ENCODE measurements around the gene ERBB4. TPM values are rescaled to one million over a fixed set of nuclear protein-coding genes. Genes with fewer than 3 reads are reported as not detected.

Gene ERBB4
- total RNA-seq, 2 experiments from 2014 or later: not detected

DNA sequence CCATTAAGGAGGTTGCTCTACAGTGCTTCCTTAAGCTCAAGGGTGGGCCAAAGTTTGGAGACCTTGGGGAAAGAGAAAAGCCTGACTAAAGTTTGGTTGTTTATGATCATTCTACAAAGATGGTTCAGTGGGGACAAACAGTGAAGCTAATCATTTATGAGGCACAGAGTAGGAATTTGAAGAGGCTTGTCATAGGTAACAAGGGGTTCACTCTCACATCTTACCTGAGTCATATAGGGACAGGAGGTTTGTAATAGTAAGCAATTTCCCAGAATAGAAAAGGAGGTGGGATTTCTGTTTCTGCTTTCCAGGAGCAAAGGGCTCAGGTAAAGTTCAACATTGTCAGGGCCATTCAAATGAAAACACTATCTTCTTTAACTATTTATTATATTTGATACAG lies 1194.3 kb downstream of the ERBB4 start:
- TF ChIP-seq, protein P1, sequence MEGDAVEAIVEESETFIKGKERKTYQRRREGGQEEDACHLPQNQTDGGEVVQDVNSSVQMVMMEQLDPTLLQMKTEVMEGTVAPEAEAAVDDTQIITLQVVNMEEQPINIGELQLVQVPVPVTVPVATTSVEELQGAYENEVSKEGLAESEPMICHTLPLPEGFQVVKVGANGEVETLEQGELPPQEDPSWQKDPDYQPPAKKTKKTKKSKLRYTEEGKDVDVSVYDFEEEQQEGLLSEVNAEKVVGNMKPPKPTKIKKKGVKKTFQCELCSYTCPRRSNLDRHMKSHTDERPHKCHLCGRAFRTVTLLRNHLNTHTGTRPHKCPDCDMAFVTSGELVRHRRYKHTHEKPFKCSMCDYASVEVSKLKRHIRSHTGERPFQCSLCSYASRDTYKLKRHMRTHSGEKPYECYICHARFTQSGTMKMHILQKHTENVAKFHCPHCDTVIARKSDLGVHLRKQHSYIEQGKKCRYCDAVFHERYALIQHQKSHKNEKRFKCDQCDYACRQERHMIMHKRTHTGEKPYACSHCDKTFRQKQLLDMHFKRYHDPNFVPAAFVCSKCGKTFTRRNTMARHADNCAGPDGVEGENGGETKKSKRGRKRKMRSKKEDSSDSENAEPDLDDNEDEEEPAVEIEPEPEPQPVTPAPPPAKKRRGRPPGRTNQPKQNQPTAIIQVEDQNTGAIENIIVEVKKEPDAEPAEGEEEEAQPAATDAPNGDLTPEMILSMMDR (conservative IDR thresholded peaks at IDR 0.05; ENCODE audit: low read length): no peak
- no peak for TF ChIP-seq EZH2phosphoT487 (IDR thresholded peaks at IDR 0.05; ENCODE audit: borderline replicate concordance, low read depth, low read length)

DNA sequence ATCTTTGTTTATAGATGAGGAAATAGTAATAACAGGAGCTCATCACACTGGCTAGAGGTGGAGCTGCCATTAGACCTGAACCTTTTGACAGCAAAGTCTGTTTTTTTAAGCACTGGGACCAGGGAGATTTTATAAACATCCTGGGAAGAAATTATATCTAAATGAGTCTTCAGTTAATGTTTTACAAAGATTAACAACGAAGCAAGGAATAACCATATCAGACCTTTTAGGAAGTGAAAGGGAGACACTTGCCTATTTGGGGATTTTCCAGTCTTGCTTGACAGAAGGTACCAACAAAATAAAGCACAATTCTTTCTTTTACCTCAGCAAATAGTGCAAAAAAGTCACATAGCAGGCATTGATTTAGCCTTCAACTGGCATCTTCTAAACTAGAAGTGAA lies 1205.2 kb downstream of the ERBB4 start:
- Histone ChIP-seq H3K9me2 (ENCODE audit: insufficient read depth, low read length) (no peaks in the 10 kb centered on the region), H3K79me2 (ENCODE audit: insufficient read depth, low read depth, low read length) (no peaks in the 10 kb centered on the region), H3K36me3 (ENCODE audit: insufficient read depth, low read length) (no peaks in the 10 kb centered on the region), H3K27ac (ENCODE audit: low read depth, low read length, poor library complexity, severe bottlenecking) (no peak overlapping the region), H4K20me1 (ENCODE audit: insufficient read depth, low read length) (no peaks in the 10 kb centered on the region), H3K4me3 (ENCODE audit: low read depth, low read length, poor library complexity, severe bottlenecking) (no peak overlapping the region), H2AFZ (ENCODE audit: low read length) (0 out of 2 replicates have a peak overlapping the region, but pooled peaks have one; percentile 20), H3K4me1 (ENCODE audit: insufficient read depth, low read length, poor library complexity, severe bottlenecking) (no peaks in the 10 kb centered on the region), H3K4me2 (ENCODE audit: low read length) (no peak overlapping the region), H3K9me3 (ENCODE audit: low read length) (no peaks in the 10 kb centered on the region)
- BruUV-seq (replicated peaks): no TSS peak
- no peak for DNase-seq (ENCODE audit: low spot score)
- ChIA-PET CTCF (ENCODE audit: unreplicated experiment) (no interaction called here), POLR2A (interaction anchor here (0.9 to 1.0 kb wide), 2 partner anchors 14 to 35 kb away, joined by 4 to 5 read pairs; no protein-coding TSS in a partner anchor)
- TF ChIP-seq, protein P1 (conservative IDR thresholded peaks at IDR 0.05; ENCODE audit: low read length): no peak
- TF ChIP-seq EZH2phosphoT487 (IDR thresholded peaks at IDR 0.05; ENCODE audit: borderline replicate concordance, low read depth, low read length): no peak
- intact Hi-C loops (cut with micrococcal nuclease; ENCODE audit: unreplicated experiment): no loop called here

More for the DNA sequence above, 1194.3 kb downstream of the ERBB4 start:
- no peaks in the 10 kb centered on the region for H4K20me1 ChIP-seq (ENCODE audit: insufficient read depth, low read length)
- H3K36me3 ChIP-seq (ENCODE audit: insufficient read depth, low read length): no peaks in the 10 kb centered on the region
- POLR2A ChIA-PET: interaction anchor here (0.9 to 1.0 kb wide), 2 partner anchors 18 to 21 kb away, joined by 3 read pairs; no protein-coding TSS in a partner anchor
- H3K9me2 ChIP-seq (ENCODE audit: insufficient read depth, low read length): no peaks in the 10 kb centered on the region
- H2AFZ ChIP-seq (ENCODE audit: low read length): no peak overlapping the region
- CTCF ChIA-PET (ENCODE audit: unreplicated experiment): no interaction called here
- H3K4me2 ChIP-seq (ENCODE audit: low read length): no peak overlapping the region
- peaks cover 5% of the 10 kb centered on the region for H3K4me1 ChIP-seq (ENCODE audit: insufficient read depth, low read length, poor library complexity, severe bottlenecking)
- H3K9me3 ChIP-seq (ENCODE audit: low read length): no peaks in the 10 kb centered on the region
- H3K4me3 ChIP-seq (ENCODE audit: low read depth, low read length, poor library complexity, severe bottlenecking): no peak overlapping the region
- no peak overlapping the region for H3K27ac ChIP-seq (ENCODE audit: low read depth, low read length, poor library complexity, severe bottlenecking)
- no peak for DNase-seq (ENCODE audit: low spot score)
- H3K79me2 ChIP-seq (ENCODE audit: insufficient read depth, low read depth, low read length): no peaks in the 10 kb centered on the region
- intact Hi-C loops (cut with micrococcal nuclease; ENCODE audit: unreplicated experiment): no loop called here
- no TSS peak for BruUV-seq (replicated peaks)

DNA sequence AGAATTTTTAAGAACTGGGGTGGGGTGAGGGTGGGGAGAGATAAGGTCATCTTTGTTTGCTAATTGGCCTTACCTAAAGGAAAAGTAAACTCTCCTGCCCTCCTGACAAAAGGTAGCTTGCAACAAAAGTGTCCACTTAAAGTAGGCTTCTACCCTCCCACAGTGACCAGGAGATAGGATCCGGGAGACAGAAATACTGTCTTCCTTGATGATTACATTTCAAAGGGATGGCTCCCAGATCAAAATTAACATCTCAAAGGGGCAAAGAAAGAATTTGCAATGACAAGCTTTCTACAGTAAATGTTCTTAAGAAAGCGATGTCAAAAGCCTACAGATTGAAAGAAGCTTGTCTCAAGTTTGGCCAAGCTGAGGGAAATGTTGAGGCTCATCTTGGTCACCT lies 1206.9 kb downstream of the ERBB4 start:
- CTCF ChIA-PET (ENCODE audit: unreplicated experiment): no interaction called here
- Histone ChIP-seq H3K4me3 (ENCODE audit: low read depth, low read length, poor library complexity, severe bottlenecking) (no peak overlapping the region), H3K9me3 (ENCODE audit: low read length) (no peaks in the 10 kb centered on the region), H3K27ac (ENCODE audit: low read depth, low read length, poor library complexity, severe bottlenecking) (no peak overlapping the region), H2AFZ (ENCODE audit: low read length) (no peak overlapping the region), H4K20me1 (ENCODE audit: insufficient read depth, low read length) (no peaks in the 10 kb centered on the region), H3K9me2 (ENCODE audit: insufficient read depth, low read length) (no peaks in the 10 kb centered on the region), H3K36me3 (ENCODE audit: insufficient read depth, low read length) (no peaks in the 10 kb centered on the region), H3K4me1 (ENCODE audit: insufficient read depth, low read length, poor library complexity, severe bottlenecking) (no peaks in the 10 kb centered on the region), H3K79me2 (ENCODE audit: insufficient read depth, low read depth, low read length) (no peaks in the 10 kb centered on the region), H3K4me2 (ENCODE audit: low read length) (no peak overlapping the region)
- no TSS peak for BruUV-seq (replicated peaks)
- TF ChIP-seq, protein P1 (conservative IDR thresholded peaks at IDR 0.05; ENCODE audit: low read length): no peak
- TF ChIP-seq EZH2phosphoT487 (IDR thresholded peaks at IDR 0.05; ENCODE audit: borderline replicate concordance, low read depth, low read length): no peak
- intact Hi-C loops (cut with micrococcal nuclease; ENCODE audit: unreplicated experiment): no loop called here
- POLR2A ChIA-PET: interaction anchor here (0.7 kb wide), 2 partner anchors 45 to 781 kb away, joined by 4 to 7 read pairs; no protein-coding TSS in a partner anchor
- no peak for DNase-seq (ENCODE audit: low spot score)
